Stimulated activated CD4-positive, alpha-beta T cell treated with anti-CD3 and anti-CD28 coated beads, Interleukin-1b, Interleukin-23, amount 100 ng/mL, for 1 hour (primary cell): ENCODE measurements around the gene RPS6KB1.
"Not testable (repeated sequence)": the region's sequence is repeated elsewhere in the genome, so short reads cannot be mapped to it uniquely, and the experiment has no call there.

Experiments used
- DNase-seq, 2 donors: peaks; one replicate each; pipeline ENCODE4 v3.0.0-alpha.2; 2020; ENCODE audit warnings: low read depth in 2 of 2

Gene RPS6KB1

GRCh38 chr17:59872351-59872750 is 20.6 kb upstream of the RPS6KB1 start:
- no peak for DNase-seq

DNA sequence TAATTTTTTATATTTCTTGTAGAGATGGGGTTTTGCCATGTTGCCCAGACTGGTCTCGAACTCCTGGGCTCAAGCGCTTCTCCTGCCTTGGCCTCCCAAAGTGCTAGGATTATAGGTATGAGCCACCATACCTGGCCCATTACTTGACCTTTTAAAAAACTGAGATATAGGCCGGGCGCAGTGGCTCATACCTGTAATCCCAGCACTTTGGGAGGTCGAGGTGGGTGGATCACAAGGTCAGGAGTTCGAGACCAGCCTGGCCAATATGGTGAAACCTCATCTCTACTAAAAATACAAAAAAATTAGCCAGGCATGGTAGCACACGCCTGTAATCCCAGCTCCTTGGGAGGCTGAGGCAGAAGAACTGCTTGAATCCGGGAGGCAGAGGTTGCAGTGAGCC is 19.5 kb upstream of the RPS6KB1 start:
- DNase-seq, result not testable (repeated sequence)

DNA sequence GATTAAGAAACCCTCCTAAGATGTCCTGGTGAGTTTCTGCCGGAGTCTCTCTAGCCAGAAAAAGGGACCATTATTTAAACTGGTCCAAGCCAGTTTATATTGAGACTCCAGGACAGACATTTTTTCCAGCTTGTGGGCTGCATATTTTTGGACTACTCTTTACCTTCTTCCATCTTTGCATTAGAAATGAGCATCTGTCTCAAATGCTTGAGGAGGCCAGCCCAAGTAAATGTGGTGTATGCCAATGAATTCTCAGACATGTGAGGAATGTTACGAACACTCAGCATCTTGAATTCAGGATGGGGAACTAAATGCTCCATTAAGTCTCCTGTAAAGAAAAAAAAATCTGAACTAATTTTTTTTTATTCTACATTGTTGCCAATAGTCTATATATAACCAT is 18.5 kb upstream of the RPS6KB1 start:
- no peak for DNase-seq

DNA sequence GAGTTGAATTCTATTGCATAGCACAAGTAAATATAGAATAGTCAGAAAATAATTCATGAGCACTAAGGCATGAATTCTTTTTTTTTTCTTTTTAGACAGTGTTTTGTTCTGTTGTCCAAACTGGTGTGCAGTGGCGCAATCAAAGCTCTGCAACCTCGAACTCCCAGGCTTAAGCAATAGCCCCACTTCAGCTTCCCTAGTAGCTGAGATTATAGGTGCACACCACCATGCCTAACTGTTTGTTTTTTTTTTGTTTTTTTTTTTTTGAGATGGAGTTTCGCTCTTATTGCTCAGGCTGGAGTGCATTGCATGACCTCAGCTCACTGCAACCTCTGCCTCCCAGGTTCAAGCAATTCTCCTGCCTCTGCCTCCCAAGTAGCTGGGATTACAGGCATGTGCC is 16.8 kb upstream of the RPS6KB1 start:
- DNase-seq, result no peak

DNA sequence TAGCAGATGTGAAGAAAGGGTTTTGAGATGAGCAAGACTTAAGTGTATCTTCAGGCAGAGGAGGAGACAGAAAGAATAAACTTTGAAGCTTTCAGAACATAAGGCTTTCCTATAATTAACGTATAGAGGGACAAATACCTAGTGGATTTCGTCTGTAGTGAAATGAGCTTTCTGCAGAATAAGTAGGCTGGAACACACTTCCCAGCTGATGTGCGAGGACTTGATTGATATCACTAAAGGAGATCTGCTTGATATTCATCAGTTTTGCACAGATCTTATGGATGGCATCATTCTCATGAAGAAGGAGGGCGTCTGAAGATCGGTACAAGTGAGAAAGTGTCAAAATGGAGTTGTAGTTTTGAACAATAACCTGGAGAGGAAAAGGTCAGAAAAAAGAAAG is 15.0 kb upstream of the RPS6KB1 start:
- no peak for DNase-seq

DNA sequence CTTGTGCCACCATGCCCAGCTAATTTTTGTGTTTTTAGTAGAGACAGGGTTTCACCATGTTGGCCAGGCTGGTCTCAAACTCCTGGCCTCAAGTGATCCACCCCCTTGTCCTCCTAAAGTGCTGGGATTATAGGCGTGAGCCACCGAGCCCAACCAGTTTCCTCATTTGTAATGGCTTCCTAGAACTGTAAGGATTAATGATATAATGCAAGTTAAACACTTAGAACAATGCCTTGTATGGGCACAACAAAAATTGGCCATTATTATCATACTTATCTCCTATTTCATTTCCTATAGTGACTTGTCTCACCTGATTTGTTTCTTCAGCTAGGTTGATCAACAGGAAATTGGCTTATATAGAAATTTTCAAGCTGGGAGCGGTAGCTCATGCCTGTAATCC is 14.3 kb upstream of the RPS6KB1 start:
- DNase-seq, result no peak

DNA sequence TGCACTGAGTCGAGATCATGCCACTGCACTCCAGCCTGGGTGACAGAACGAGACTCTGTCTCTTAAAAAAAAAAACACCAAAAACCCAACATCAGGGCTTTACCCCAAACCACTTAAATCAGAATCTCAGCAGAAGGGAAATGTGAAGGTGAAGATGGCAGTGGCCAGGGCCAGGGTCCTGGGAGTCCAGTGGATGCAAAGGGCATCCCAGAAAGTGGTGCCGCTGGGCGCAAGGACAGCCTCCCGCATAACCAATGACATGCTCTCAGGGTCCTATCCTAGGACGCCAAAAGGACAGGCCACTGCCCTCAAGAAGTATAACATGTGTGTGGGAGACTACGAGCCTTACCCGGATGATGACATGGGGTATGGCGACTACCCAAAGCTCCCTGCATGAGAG is 8.1 kb upstream of the RPS6KB1 start:
- no peak for DNase-seq

DNA sequence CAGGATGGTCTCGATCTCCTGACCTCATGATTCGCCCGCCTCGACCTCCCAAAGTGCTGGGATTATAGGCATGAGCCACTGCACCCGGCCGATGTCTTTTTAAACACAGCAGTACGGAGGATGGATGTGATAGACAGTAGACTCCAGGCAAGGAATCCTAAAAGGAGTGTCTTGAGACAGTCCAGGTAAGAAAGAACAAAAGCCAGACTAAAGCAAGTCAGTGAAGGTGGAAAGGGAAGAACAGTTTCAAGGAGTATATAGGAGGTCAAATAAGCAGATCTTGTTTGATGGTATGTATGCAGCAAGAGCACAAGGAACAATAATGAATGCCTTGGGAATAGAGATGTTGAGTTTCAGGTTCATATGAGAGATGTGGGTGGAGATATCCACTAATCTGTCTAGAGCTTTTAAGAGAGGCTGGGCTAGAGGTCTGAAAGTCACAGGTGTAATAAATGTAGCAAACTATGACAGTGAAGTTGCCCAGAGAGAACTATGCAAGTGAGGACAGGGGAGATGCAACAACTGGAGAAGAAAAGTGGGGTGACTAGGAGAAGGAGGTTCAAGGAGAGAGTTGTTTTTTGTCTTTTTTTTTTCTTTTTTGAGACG is 4.7 kb upstream of the RPS6KB1 start:
- no peak for DNase-seq

- DNase-seq, result no peak
These were observed 2.2 kb upstream of the RPS6KB1 start for GRCh38 chr17:59890720-59891119.

DNA sequence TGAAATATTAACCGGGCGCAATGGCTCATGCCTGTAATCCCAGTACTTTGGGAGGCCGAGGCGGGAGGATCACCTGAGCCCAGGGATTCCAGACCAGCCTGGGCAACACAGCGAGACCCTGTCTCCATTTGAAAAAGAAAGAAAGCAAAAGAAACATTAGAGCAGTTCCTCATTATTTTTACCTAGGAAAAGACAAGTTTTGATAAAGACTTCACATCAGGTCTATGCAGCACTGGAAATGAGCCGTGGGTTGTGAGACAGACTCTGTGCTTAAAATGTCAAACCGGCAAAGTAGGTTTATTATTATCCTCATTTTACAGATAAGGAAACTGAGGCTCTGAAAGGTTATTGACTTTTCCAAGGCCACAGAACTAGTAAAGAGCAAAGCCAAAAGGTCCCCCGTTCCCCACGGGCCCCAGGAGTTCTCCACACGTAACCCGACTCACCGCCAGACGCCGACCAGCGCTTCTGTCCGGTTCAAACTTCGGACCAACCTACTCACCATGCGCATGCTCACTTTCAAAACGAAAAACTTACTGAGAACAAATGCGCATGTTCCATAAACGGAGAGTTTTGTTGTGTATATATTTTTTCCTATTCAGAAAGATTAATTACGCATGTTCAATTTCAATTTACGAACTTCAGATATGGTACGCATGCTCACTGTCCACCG is 534 bp upstream of the RPS6KB1 start:
- DNase-seq, result peak in 1 of 2 donors; percentile 3

DNA sequence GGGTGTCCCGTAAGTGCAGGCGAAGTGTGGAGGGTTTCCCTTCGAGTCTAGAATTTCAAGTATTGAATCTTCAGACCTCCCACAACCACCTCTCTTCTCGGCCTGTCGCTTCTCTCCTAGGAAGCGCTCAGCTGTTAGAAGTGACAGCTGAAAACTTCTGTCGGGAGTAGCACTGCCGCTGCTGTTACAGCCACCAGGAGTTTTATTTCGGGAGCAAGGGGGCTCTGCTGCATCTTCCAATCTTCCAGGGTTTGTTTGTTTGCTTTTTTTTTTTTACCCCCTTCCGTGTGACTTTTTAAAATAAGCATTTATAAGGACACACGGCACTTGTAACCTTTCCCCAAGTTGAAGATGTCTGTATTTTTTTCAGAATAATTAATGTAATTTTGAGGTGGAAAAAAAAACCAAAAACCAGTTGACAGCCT is 767 bp downstream of the RPS6KB1 start:
- DNase-seq, result no peak

DNA sequence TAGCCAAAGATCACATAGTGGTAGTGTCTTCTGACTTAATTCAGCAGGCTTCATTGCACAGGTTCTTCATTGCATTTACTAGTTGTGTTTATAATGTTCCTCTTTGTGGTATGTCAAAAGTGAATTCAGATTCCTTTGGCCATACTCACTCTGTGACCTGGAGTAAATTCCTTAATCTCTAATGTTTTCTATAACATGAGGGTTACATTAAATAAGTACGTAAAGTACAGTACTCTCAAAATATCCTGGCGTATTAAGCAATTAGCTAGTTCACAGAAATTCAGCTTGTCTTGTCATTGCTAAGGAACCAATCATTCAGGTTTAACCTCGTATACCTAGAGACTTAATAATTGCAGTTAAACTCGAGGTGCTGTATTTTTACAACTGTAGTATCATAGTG is 4.2 kb downstream of the RPS6KB1 start:
- DNase-seq, result no peak

DNA sequence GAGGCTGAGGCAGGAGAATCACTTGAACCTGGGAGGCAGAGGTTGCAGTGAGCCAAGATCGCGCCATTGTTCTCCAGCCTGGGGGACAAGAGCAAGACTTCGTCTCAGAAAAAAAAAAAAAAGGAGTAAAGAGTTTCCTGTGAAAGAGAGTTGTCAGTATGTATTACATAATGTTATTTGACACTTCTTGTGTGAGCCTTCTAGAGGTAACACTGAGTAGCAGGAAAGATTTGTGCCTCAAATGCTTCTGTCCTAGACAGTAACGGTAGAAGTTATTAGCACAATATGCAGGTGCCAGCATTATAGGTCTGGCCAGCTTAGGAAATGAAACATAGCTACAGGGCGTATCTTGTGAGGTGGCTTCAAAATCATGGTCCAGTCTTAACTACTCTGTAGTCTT is 6.2 kb downstream of the RPS6KB1 start:
- no peak for DNase-seq

GRCh38 chr17:59901604-59902003 is 8.7 kb downstream of the RPS6KB1 start:
- DNase-seq, result no peak

- no peak for DNase-seq
These were observed 10.5 kb downstream of the RPS6KB1 start for GRCh38 chr17:59903455-59903854.

GRCh38 chr17:59907467-59907866 is 14.5 kb downstream of the RPS6KB1 start:
- no peak for DNase-seq

GRCh38 chr17:59914274-59914854 is 21.4 kb downstream of the RPS6KB1 start:
- no peak for DNase-seq

- DNase-seq, result no peak
These were observed 23.5 kb downstream of the RPS6KB1 start for GRCh38 chr17:59916446-59916845.

DNA sequence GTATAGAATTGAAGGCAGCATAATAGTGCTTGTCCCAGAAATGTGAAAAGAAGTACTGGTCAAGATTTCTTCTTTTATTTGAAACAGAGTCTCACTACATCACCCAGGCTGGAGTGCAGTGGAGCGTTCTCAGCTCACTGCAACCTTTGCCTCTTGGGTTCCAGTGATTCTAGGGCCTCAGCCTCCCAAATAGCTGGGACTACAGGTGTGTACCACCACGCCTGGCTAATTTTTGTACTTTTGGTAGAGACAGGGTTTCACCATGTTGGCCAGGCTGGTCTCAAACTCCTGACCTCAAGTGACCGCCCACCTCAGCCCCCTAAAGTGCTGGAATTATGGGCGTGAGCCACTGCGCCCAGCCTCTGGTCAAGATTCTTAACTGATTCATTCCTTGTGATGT is 27.7 kb downstream of the RPS6KB1 start:
- DNase-seq, result not testable (repeated sequence)

DNA sequence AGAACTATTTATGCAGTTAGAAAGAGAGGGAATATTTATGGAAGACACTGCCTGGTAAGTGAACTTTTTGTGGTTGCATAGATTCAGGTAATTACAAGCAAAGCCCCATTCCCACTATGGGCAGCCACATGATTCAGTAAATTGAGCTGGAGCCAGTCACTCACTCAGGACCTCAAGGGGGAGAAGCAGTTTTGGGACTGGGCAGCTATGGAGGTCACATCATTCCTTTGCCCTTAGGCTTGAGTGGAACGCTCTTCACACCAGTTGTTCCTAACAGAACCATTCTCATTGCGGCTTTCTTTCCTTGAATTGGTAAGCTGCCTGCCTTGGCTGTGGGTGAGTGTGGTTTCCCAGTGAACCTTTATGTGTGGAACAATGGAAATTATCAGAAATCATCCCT is 37.2 kb downstream of the RPS6KB1 start:
- DNase-seq, result not testable (repeated sequence)

- DNase-seq, result not testable (repeated sequence)
These were observed 37.8 kb downstream of the RPS6KB1 start for GRCh38 chr17:59930768-59931167.

- DNase-seq, result not testable (repeated sequence)
These were observed 40.4 kb downstream of the RPS6KB1 start for GRCh38 chr17:59933317-59933716.

GRCh38 chr17:59940697-59941096 is 47.8 kb downstream of the RPS6KB1 start:
- not testable (repeated sequence) for DNase-seq
